ENCODE measurements around the gene SFXN3. TPM values are rescaled to one million over a fixed set of nuclear protein-coding genes. Genes with fewer than 3 reads are reported as not detected.
A peak's percentile ranks its signal among the peaks of the same experiment; 100 is the strongest.

Gene SFXN3
- total RNA-seq, 4 donors from 2014 or later = 55.5 to 127 (median 79.6) TPM

GRCh38 chr10:100986623-100986951, 44.4 kb upstream of the SFXN3 start:
- no peak for TF ChIP-seq POLR2A (IDR thresholded peaks at IDR 0.05)
- TF ChIP-seq CTCF (IDR thresholded peaks at IDR 0.05) = no peak
- intact Hi-C loops (cut with DNase I; ENCODE audit: low total_unique reads) = no loop called here
- DNase-seq (ENCODE audit: low spot score in 2 of 2) = peak in 1 of 2 donors; percentile 83
- 18 to 25% methylated on average over 16 to 17 of the region's 17 CpGs for WGBS, 2 donors
- H3K4me3 ChIP-seq (ENCODE audit: low read depth, poor library complexity, severe bottlenecking) = peak overlapping the region; percentile 76

GRCh38 chr10:100986952-100987684, 43.9 kb upstream of the SFXN3 start, which contains the start of the genes MRPL43 and TWNK:
Gene MRPL43, minus strand, starts transcription at chr10:100987497. Its CDS starts 54 bp downstream, at chr10:100987443.
Gene TWNK, plus strand, starts transcription at chr10:100987543. Its CDS starts 668 bp downstream, at chr10:100988211.
- peak within 1 kb of the TSS; percentile 76 for H3K4me3 ChIP-seq (ENCODE audit: low read depth, poor library complexity, severe bottlenecking)
- TF ChIP-seq CTCF (IDR thresholded peaks at IDR 0.05) (no peak), POLR2A (IDR thresholded peaks at IDR 0.05) (no peak)
- 1% methylated on average over 44 to 70 of the region's 75 CpGs for WGBS, 2 donors
- peak; percentile 77 to 96 for DNase-seq (ENCODE audit: low spot score in 2 of 2)
- intact Hi-C loops (cut with DNase I; ENCODE audit: low total_unique reads) = no loop called here

- 1 to 3% methylated on average over 15 of the region's 15 CpGs for WGBS, 2 donors
- peak overlapping the region; percentile 76 for H3K4me3 ChIP-seq (ENCODE audit: low read depth, poor library complexity, severe bottlenecking)
- intact Hi-C loops (cut with DNase I; ENCODE audit: low total_unique reads) = no loop called here
- TF ChIP-seq POLR2A (IDR thresholded peaks at IDR 0.05) (no peak), CTCF (IDR thresholded peaks at IDR 0.05) (no peak)
- DNase-seq (ENCODE audit: low spot score in 2 of 2) = no peak
Observed at GRCh38 chr10:100987685-100988049, 43.4 kb upstream of the SFXN3 start.

- intact Hi-C loops (cut with DNase I; ENCODE audit: low total_unique reads) = no loop called here
- DNase-seq (ENCODE audit: low spot score in 2 of 2) = no peak
- TF ChIP-seq POLR2A (IDR thresholded peaks at IDR 0.05) = no peak
- TF ChIP-seq CTCF (IDR thresholded peaks at IDR 0.05) = no peak
- WGBS, 2 donors = 62 to 63% methylated on average over 5 to 8 of the region's 10 CpGs
- no peak overlapping the region for H3K4me3 ChIP-seq (ENCODE audit: low read depth, poor library complexity, severe bottlenecking)
Observed at GRCh38 chr10:100988166-100988565, 42.9 kb upstream of the SFXN3 start.

- DNase-seq (ENCODE audit: low spot score in 2 of 2) = no peak
- intact Hi-C loops (cut with DNase I; ENCODE audit: low total_unique reads) = no loop called here
- H3K4me3 ChIP-seq (ENCODE audit: low read depth, poor library complexity, severe bottlenecking) = no peak overlapping the region
- no peak for TF ChIP-seq POLR2A (IDR thresholded peaks at IDR 0.05)
- no peak for TF ChIP-seq CTCF (IDR thresholded peaks at IDR 0.05)
- 92 to 93% methylated on average over 21 of the region's 21 CpGs for WGBS, 2 donors
Observed at GRCh38 chr10:100989088-100989487, 41.9 kb upstream of the SFXN3 start.

Data from lower leg skin (tissue), 4 donors.